ENCODE results near the gene NETO2.
"Not testable (repeated sequence)": the region's sequence is repeated elsewhere in the genome, so short reads cannot be mapped to it uniquely, and the experiment has no call there.

NETO2 gene

GRCh38 chr16:47143677-47144558 is at the start of gene NETO2:
NETO2 (minus strand) TSS chr16:47143945; CDS start chr16:47143612, 333 bp downstream.
- peak; percentile 72 to 77 for DNase-seq

- no peak for DNase-seq
These were observed 38.6 kb upstream of the NETO2 start for GRCh38 chr16:47182318-47182717.

- DNase-seq, result not testable (repeated sequence)
These were observed 37.3 kb upstream of the NETO2 start for GRCh38 chr16:47181066-47181465.

- DNase-seq, result no peak
These were observed 36.3 kb upstream of the NETO2 start for GRCh38 chr16:47180073-47180472.

GRCh38 chr16:47175152-47175551 is 31.4 kb upstream of the NETO2 start:
- DNase-seq, result no peak

- no peak for DNase-seq
These were observed 19.1 kb upstream of the NETO2 start for GRCh38 chr16:47162670-47163420.

GRCh38 chr16:47161464-47161863 is 17.7 kb upstream of the NETO2 start:
- no peak for DNase-seq

- DNase-seq, result no peak
These were observed 16.7 kb upstream of the NETO2 start for GRCh38 chr16:47160422-47160821.

- no peak for DNase-seq
These were observed 15.2 kb upstream of the NETO2 start for GRCh38 chr16:47158992-47159391.

GRCh38 chr16:47156680-47157215 is 13.0 kb upstream of the NETO2 start:
- DNase-seq, result no peak

GRCh38 chr16:47152501-47152900 is 8.8 kb upstream of the NETO2 start:
- not testable (repeated sequence) for DNase-seq

GRCh38 chr16:47150067-47150466 is 6.3 kb upstream of the NETO2 start:
- DNase-seq, result no peak

GRCh38 chr16:47144559-47144877 is 773 bp upstream of the NETO2 start:
- DNase-seq, result peak; percentile 74 to 84

GRCh38 chr16:47142821-47143676 is 696 bp downstream of the NETO2 start:
- DNase-seq, result peak; percentile 88 to 92

- peak; percentile 89 to 96 for DNase-seq
These were observed 1.3 kb downstream of the NETO2 start for GRCh38 chr16:47142486-47142820.

GRCh38 chr16:47141773-47142485 is 1.8 kb downstream of the NETO2 start:
- peak; percentile 100 for DNase-seq

GRCh38 chr16:47140686-47141085 is 3.1 kb downstream of the NETO2 start:
- no peak for DNase-seq

- no peak for DNase-seq
These were observed 4.1 kb downstream of the NETO2 start for GRCh38 chr16:47139561-47140185.

- DNase-seq, result not testable (repeated sequence)
These were observed 5.8 kb downstream of the NETO2 start for GRCh38 chr16:47137925-47138324.

- DNase-seq, result peak; percentile 56 to 68
These were observed 7.5 kb downstream of the NETO2 start for GRCh38 chr16:47136099-47136842.

- no peak for DNase-seq
These were observed 9.2 kb downstream of the NETO2 start for GRCh38 chr16:47134550-47134949.

All from Kasumi-1 (cell line).